Panc1 (cell line): ENCODE results near the gene PDGFD. TPM values are rescaled to one million over a fixed set of nuclear protein-coding genes. Genes with fewer than 3 reads are reported as not detected.

Experiments used
- ATAC-seq: fragments of 200-7000 bp; cut with Tn5 transposase; 2 replicates; pipeline ENCODE4 v1.9.1; 2020; ENCODE audit warnings: mild to moderate bottlenecking, moderate library complexity
- BruUV-seq: library from RNA; stranded (reverse); fragments of 400-500 nt; replicated peaks from 2 replicates; lab custom pipeline; 2021; lab: Mats Ljungman, UMichigan
- CTCF ChIA-PET: fragments of 300-600 bp; sonication (Branson Sonifier 250); formaldehyde crosslinking; loops from one replicate; lab custom pipeline; 2022; ENCODE audit warnings: antibody characterized with exemption; lab: Charles Lee
- POLR2A ChIA-PET: fragments of 300-600 bp; sonication (Branson Sonifier 250); formaldehyde crosslinking; loops from one replicate; lab custom pipeline; 2022; ENCODE audit warnings: antibody characterized with exemption; lab: Charles Lee
- DNase-seq: peaks from one replicate; pipeline ENCODE4 v3.0.0-alpha.2; 2010; ENCODE audit warnings: low read depth, low spot score
- H3K27ac ChIP-seq: 2 replicates; pipeline ENCODE4 v1.5.1; 2011; ENCODE audit warnings: mild to moderate bottlenecking, low read length, inconsistent platforms
- H3K27me3 ChIP-seq: fragments of 200-500 bp; sonication (Bioruptor generic); 2 replicates; pipeline ENCODE4 v1.6.0; 2014; ENCODE audit warnings: low read length, inconsistent platforms; ENCODE audit not compliant: control insufficient read depth, insufficient read depth
- H3K36me3 ChIP-seq: fragments of 200-500 bp; sonication (Bioruptor generic); 2 replicates; pipeline ENCODE4 v1.5.1; 2014; ENCODE audit warnings: inconsistent platforms, mild to moderate bottlenecking, low read length, moderate library complexity; ENCODE audit not compliant: control insufficient read depth, insufficient read depth
- H3K4me1 ChIP-seq: 2 replicates; pipeline ENCODE4 v1.5.1; 2011; ENCODE audit warnings: inconsistent platforms, mild to moderate bottlenecking, low read length, moderate library complexity; ENCODE audit not compliant: control insufficient read depth, insufficient read depth
- H3K4me3 ChIP-seq, 2 experiments: 2 replicates each; pipeline ENCODE4 v1.5.1; 2011 to 2012; ENCODE audit warnings: low read depth in 2 of 2, low read length in 2 of 2, mild to moderate bottlenecking in 2 of 2, inconsistent platforms in 1 of 2, moderate library complexity in 1 of 2
- H3K9me3 ChIP-seq: fragments of 200-500 bp; sonication (Bioruptor generic); 2 replicates; pipeline ENCODE4 v1.5.1; 2014; ENCODE audit warnings: low read depth, mild to moderate bottlenecking, inconsistent platforms, low read length, moderate library complexity; ENCODE audit not compliant: control insufficient read depth, insufficient read depth
- CTCF ChIP-seq: fragments of 450-650 bp; IDR thresholded peaks from 2 replicates; pipeline ENCODE4 v1.5.1; 2017; ENCODE audit warnings: mild to moderate bottlenecking
- POLR2AphosphoS5 ChIP-seq: IDR thresholded peaks from 2 replicates; pipeline ENCODE4 v1.6.1; 2012; ENCODE audit warnings: mild to moderate bottlenecking, low read depth, low read length, moderate library complexity
- REST ChIP-seq, 2 experiments: IDR thresholded peaks; 2 replicates each; pipeline ENCODE4 v1.6.1; 2011 to 2012; ENCODE audit warnings: low read depth in 2 of 2, control low read depth in 1 of 2, low read length in 1 of 2, mild to moderate bottlenecking in 1 of 2, moderate library complexity in 1 of 2; ENCODE audit not compliant: insufficient read depth in 1 of 2
- SIN3A ChIP-seq: IDR thresholded peaks from 2 replicates; pipeline ENCODE4 v1.6.1; 2012; ENCODE audit warnings: low read depth, mild to moderate bottlenecking, low read length, moderate library complexity, borderline replicate concordance; ENCODE audit not compliant: insufficient read depth
- TCF7L2 ChIP-seq: IDR thresholded peaks from 2 replicates; pipeline ENCODE4 v1.6.1; 2011; ENCODE audit warnings: mild to moderate bottlenecking, low read depth, low read length, inconsistent platforms
- in situ Hi-C: cut with HindIII; loops from 2 replicates; pipeline ENCODE4 v1.10.0; 2016; ENCODE audit warnings: low sequenced_read_pairs, low pct_unique_long_range_greater_than_20kb
- intact Hi-C: fragments of 100-400 bp; cut with micrococcal nuclease; formaldehyde crosslinking; loops from one replicate; pipeline ENCODE4 v1.10.0; 2022; ENCODE audit not compliant: unreplicated experiment
- total RNA-seq: library from RNA; stranded (reverse); gene quantifications from one replicate; pipeline ENCODE4 v1.2.1, GENCODE V29; 2021; ENCODE audit not compliant: unreplicated experiment

The PDGFD gene
- total RNA-seq, 1 experiment from 2014 or later = 1.3 TPM

GRCh38 chr11:104028476-104029263 is 135.3 kb downstream of the PDGFD start:
- TF ChIP-seq CTCF (no peak), SIN3A (no peak), POLR2AphosphoS5 (no peak), REST (IDR thresholded peaks at IDR 0.05; ENCODE audit: insufficient read depth in 1 of 2, low read depth in 2 of 2, low read length in 1 of 2) (no peak), TCF7L2 (no peak)
- BruUV-seq = no TSS peak
- intact Hi-C loops (no loop called here), in situ Hi-C loops (no loop called here)
- Histone ChIP-seq H3K4me3 (no peak overlapping the region), H3K27ac (no peak overlapping the region), H3K27me3 (no peaks in the 10 kb centered on the region), H3K4me1 (no peaks in the 10 kb centered on the region), H3K9me3 (no peaks in the 10 kb centered on the region), H3K36me3 (no peaks in the 10 kb centered on the region)
- ChIA-PET CTCF (no interaction called here), POLR2A (no interaction called here)
- DNase-seq (no peak), ATAC-seq (no peak)

- Histone ChIP-seq H3K4me3 (no peak overlapping the region), H3K4me1 (no peaks in the 10 kb centered on the region), H3K27ac (no peak overlapping the region), H3K27me3 (no peaks in the 10 kb centered on the region), H3K36me3 (no peaks in the 10 kb centered on the region), H3K9me3 (no peaks in the 10 kb centered on the region)
- DNase-seq (no peak), ATAC-seq (no peak)
- BruUV-seq = no TSS peak
- POLR2A ChIA-PET = no interaction called here
- in situ Hi-C loops (no loop called here), intact Hi-C loops (no loop called here)
- TF ChIP-seq SIN3A (no peak), REST (IDR thresholded peaks at IDR 0.05; ENCODE audit: insufficient read depth in 1 of 2, low read depth in 2 of 2, low read length in 1 of 2) (no peak), CTCF (no peak), TCF7L2 (no peak), POLR2AphosphoS5 (no peak)
- CTCF ChIA-PET = no interaction called here
Measured at GRCh38 chr11:104024572-104024971, 139.4 kb downstream of the PDGFD start.
